SK-N-MC (cell line): ENCODE measurements around the gene ZCCHC24.

ENCODE experiments used
- EZH2 ChIP-seq: fragments of 200-600 bp; sonication (generic); IDR thresholded peaks from one replicate; pipeline ENCODE4 v1.6.1; 2017; ENCODE audit warnings: antibody characterized with exemption
- POLR2AphosphoS5 ChIP-seq: IDR thresholded peaks from 2 replicates; pipeline ENCODE4 v1.6.1; 2012; ENCODE audit warnings: mild to moderate bottlenecking, low read depth, low read length, borderline replicate concordance

DNA sequence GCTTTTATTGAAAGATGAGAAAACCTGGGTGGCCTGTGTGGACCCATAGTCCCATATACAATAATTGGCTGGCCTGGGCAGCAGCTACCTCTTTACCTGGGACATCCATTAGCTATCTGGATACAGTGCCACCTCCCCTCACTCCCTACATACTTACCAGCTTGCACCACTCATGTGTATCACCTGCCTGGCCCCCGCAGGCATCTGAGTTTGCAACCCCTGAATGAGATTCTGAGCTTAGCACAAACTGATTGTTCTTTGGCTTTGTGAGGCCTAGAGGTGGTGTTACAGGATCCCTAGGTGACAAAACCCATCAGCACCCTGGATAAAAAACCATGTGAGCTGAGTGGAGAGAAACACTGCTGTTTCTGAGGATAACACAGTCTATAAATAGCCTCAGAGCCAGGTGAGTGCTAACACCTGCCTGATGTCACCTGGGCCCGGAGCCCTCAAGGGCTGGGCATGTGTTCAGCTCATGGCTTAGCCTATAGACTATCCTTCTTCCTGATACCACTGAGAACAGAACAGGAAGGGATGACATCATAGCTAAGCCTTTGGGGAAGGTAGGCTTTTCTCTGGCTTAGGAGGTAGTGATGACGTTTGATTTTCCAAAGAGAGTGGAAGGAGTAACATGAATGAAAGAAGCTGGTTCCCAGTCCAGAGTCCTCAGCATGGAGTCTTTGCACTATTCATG, 100.8 kb downstream of the ZCCHC24 start:
- no peak for TF ChIP-seq POLR2AphosphoS5
- no peak for TF ChIP-seq EZH2
